Measurements from ENCODE around the gene SYT14. TPM values are rescaled to one million over a fixed set of nuclear protein-coding genes. Genes with fewer than 3 reads are reported as not detected.
"Not testable (repeated sequence)": the region's sequence is repeated elsewhere in the genome, so short reads cannot be mapped to it uniquely, and the experiment has no call there.

Gene SYT14
- polyA plus RNA-seq, 4 donors: 0.30 to 0.57 (median 0.39) TPM

DNA sequence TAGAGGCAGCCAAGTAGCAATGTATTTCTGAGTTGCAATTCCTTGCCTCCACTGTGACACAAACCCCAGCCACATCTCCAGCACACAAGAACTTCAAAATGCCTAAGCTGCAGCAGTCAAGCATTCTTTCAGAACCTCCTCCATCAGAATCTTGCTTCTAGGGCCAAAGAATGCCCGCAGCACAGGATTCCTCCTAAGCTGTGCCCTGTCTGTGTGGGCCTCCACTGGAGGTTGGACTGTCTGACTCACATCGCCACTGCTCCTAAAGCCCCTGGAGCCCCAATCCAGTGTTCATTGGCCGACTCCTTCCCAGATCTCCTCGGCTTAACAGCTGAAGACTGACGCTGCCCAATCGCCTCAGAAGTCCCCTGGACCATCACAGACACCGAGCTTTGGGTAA, 251.4 kb downstream of the SYT14 start:
- DNase-seq (ENCODE audit: low read depth in 4 of 4, low spot score in 2 of 4): no peak

DNA sequence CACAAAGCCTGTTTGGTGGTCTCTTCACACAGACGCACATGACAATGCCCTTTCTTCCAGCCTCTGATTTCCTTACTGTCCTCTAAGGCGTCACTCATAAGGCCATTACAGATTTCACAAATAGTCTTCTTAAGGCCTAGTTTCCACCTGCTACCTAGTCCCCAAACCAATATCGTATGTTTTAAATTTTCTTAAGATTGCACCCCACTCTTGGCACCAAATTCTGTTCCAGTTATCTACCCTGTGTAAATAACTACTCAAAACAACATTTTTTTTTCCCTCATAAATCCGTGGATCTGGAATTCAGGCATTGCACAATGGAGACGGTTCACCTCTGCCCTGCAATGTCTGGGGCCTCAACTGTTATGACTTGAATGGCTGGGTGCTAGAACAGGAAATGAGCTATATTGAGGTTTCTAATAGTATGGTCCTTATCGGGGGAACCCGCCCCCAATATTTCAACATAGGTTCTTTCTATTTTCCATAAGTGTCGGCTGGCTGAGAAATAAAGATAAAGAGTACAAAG, 257.7 kb downstream of the SYT14 start:
- no peak for DNase-seq (ENCODE audit: low read depth in 4 of 4, low spot score in 2 of 4)

DNA sequence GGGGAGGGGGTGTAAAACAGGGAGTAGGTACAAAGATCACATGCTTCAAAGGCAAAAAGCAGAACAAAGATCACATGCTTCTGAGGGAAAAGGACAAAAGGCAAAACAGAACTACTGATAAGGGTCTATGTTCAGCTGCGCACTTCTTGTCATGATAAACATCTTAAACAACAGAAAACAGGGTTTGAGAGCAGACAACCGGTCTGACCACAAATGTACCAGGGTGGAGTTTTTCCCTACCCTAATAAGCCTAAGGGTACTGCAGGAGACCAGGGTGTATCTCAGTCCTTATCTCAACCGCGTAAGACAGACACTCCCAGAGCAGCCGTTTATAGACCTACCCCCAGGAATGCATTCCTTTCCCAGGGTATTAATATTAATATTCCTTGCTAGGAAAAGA, 258.2 kb downstream of the SYT14 start:
- not testable (repeated sequence) for DNase-seq (ENCODE audit: low read depth in 4 of 4, low spot score in 2 of 4)

DNA sequence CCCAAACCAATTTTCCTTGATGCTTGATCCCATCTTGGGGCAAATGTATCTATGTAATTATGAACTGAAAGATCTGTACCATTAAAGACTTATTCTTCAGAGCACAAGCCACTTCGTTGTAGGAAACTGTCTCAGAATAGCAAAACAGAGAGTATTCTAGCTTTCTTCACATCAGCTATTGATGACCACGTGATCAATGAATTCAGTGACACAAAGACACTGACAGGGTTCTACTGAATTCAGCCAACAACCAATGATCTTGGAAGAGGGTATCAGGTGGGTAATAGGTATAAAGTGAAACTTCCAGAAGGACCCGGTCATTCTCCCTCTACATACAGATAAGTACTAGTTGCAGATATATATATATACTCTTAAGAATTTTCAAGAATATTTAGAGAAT, 260.8 kb downstream of the SYT14 start:
- no peak for DNase-seq (ENCODE audit: low read depth in 4 of 4, low spot score in 2 of 4)

DNA sequence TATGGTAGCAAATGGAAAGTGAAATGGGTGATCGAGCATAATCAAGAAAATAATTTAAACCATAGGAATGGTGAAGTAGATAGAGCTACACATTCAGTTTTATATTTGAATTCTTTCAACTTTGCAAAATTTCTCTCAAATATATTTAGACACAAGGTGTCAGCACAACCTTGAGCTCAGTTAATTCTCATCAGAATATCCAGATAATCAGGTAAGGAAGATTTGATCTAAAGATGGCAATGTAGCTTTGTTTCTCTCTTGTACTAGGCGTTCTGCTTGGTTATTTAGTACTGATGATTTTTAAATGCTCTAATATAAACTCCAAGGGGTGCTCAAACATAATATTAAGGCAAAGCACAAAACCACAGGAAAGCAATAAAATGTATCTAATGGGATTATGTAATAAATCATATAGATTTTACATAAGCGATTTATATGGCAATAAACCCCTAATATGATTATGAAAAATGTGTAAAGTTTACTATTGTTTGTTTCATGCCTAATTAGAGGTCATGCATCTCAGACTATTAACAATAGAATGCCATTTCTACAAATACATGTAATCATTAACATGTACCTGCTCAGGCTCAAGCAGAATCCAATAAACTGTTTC, 262.2 kb downstream of the SYT14 start:
- no peak for DNase-seq (ENCODE audit: low read depth in 4 of 4, low spot score in 2 of 4)

DNA sequence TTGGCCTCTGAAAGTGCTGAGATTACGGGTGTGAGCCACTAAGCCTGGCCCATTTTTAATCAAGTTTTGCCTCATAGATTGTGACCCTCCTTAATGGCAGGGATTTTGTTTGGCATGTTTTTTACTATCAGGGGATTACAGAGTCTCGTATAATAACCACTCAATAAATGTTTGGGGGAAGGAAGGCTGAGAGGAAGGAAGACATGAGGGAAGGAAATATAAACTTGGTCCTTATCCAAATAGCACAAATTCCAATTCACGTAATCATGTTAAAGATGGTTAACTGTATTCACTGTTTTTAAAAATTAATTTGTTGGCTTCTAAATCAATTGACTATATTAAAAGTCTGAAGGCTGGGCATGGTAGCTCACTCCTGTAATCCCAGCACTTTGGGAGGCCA, 263.7 kb downstream of the SYT14 start:
- no peak for DNase-seq (ENCODE audit: low read depth in 4 of 4, low spot score in 2 of 4)

DNA sequence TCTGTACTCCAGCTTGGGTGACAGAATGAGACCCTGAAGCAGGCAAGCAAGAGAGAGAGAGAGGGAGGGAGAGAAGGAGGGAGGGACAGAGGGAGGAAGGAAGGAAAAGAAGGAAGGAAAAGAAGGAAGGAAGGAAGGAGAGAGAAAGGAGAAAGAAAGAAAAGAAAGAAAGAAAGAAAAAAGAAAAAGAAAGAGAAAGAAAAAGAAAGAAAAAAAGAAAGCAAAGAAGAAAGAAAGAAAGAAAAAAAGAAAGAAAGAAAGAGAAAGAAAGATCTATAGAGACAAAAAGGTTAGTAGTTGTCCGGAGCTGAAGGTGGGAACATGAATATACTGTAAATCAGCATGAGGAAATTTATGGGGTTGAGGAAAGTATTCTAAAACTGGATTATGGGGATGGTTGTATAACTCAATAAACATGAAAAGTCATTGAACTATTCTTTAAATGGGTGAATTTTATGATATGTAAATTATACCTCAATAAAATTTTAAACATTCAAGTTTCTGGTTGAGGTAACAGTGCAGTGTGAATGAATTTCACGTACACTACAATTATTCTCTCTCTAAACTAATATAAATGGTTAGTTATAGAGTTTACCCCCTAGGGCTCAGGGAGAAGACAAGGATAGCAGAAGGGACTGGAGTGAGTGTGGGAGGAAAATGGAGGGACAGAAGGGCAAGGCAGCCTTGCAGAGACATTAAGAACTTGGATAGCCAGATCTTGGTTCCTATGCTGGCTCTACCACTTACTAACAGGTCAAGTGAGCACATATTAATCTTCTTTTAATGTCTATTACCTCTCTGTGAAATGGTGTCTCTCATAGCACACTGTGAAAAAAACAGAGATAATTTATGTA, 269.8 kb downstream of the SYT14 start:
- no peak for DNase-seq (ENCODE audit: low read depth in 4 of 4, low spot score in 2 of 4)

DNA sequence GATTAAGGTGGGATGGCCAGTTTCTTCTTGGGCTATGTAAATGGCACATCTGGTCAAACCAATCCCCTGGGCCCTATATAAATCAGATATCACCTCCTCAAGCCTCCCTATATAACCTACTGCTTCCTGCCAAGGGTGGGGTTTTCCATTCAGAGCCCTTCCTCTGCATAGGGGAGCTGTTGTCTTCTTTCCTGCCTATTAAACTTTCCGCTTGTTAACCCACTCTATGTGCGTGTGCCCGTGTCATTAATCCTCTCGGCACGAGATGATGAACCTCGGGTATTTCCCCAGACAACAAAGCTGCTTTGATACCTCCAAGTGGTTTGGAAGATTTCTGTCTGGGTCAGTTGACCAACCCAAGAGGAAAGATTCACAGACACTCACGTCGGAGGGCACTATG, 275.3 kb downstream of the SYT14 start:
- no peak for DNase-seq (ENCODE audit: low read depth in 4 of 4, low spot score in 2 of 4)

DNA sequence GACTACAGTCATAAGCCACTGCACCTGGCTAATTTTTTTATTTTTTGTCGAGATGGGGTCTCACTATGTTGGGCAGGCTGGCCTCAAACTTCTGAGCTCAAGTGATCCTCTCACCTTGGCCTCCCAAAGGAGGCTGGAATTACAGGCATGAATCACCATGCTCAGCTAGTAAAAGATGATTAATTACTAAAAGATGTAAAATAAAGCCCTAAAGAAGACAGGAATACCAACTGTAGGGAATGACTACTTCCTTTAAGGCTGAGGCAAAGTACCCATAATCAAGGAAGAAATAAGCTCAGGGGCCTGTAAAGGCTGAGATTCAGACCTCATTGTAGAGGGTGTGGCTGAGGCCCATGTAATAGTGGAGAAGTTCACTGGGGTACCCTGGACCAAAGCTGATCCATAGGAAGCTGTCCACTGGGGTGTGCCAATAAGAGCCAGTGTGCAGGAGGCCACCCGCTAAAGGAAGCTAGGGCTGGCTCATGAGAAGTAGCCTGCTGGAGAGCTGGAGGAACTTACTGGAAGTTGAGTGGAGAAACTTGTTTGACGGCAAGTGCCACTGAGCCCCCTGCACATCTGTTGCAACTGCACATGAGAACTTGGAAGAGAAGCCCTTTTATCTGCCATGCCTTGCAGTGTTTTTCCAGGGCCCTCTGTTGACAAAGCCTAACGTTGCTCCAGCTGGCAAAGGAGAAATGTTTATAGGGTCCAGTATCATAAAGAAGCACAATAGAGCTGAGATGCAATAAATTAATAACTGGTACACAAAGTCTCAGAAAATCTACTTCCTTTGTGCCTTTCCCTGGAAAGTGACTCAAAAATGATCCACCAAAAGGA, 276.8 kb downstream of the SYT14 start:
- DNase-seq (ENCODE audit: low read depth in 4 of 4, low spot score in 2 of 4): no peak

DNA sequence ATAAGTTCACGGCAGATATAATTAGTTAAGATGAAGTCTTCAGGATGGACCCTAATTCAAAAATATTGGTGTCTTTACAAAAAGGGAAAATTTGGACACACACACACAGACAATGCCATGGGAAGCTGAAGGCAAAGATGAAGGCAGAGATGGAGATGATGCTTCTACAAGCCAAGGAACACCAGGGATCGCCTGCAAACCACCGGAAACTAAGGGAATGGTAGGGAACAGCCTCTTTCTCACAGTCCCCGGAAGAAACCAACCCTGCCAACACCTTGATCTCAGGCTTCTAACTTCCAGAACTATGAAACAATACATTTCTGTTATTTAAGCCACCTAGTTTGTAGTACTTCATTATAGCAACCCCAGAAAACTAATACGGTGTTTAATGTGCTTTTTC, 279.5 kb downstream of the SYT14 start:
- DNase-seq (ENCODE audit: low read depth in 4 of 4, low spot score in 2 of 4): no peak

DNA sequence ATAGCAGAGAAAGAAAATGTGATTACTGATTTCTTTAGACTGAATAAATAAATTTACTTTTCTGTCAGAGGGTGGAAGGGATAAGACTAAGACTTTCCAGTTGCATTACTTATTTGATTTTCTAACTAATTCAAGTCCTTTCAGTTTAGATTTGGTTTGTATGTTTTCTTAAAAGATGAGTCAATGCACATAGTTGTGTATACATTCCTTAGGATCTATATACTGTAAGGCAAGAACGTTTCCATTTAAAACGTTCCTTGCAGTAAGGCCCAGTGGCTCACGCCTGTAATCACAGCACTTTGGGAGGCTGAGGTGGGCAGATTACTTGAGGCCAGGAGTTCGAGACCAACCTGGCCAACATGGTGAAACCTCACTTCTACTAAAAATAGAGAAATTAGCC, 280.0 kb downstream of the SYT14 start:
- DNase-seq (ENCODE audit: low read depth in 4 of 4, low spot score in 2 of 4): no peak

Other genes starting within 250 kb of the SYT14 start
- under 1 TPM; 0.22 to 0.40 (median 0.26) TPM for gene HSD11B1, start 233.4 kb upstream of the SYT14 start, polyA plus RNA-seq (ENCODE audit: insufficient read length in 4 of 4)
- 1 to 10 TPM in 3 of 4 donors, under 1 TPM in 1; 0.89 to 1.8 (median 1.6) TPM for gene TRAF3IP3, start 182.2 kb upstream of the SYT14 start, polyA plus RNA-seq (ENCODE audit: insufficient read length in 4 of 4)
- gene C1orf74, start 153.7 kb upstream of the SYT14 start, polyA plus RNA-seq (ENCODE audit: insufficient read length in 4 of 4): 1 to 10 TPM; 2.9 to 4.0 (median 3.9) TPM
- 10 to 100 TPM; 13.6 to 20.0 (median 18.1) TPM for gene IRF6, start 132.1 kb upstream of the SYT14 start, polyA plus RNA-seq (ENCODE audit: insufficient read length in 4 of 4)
- gene UTP25, start 110.2 kb upstream of the SYT14 start, polyA plus RNA-seq (ENCODE audit: insufficient read length in 4 of 4): 10 to 100 TPM in 3 of 4 donors, 1 to 10 TPM in 1; 9.2 to 11.1 (median 10.8) TPM

Measured in left renal cortex interstitium (tissue), 4 donors.